GM15510 (cell line): ENCODE results near the gene NWD2.

Experiments
- POLR2A ChIP-seq: IDR thresholded peaks from 3 replicates; pipeline ENCODE4 v1.6.1; 2011; ENCODE audit warnings: borderline replicate concordance; ENCODE audit not compliant: insufficient read length; ENCODE audit errors: extremely low read depth

The NWD2 gene

GRCh38 chr4:37476256-37476655 is 231.7 kb downstream of the NWD2 start:
- TF ChIP-seq POLR2A = no peak

GRCh38 chr4:37476691-37477090 is 232.1 kb downstream of the NWD2 start:
- no peak for TF ChIP-seq POLR2A

GRCh38 chr4:37477126-37477525 is 232.6 kb downstream of the NWD2 start:
- no peak for TF ChIP-seq POLR2A

- TF ChIP-seq POLR2A = no peak
Observed at GRCh38 chr4:37478151-37478550, 233.6 kb downstream of the NWD2 start.

- TF ChIP-seq POLR2A = no peak
Observed at GRCh38 chr4:37480509-37480908, 236.0 kb downstream of the NWD2 start.

GRCh38 chr4:37481547-37482122 is 237.1 kb downstream of the NWD2 start:
- no peak for TF ChIP-seq POLR2A

GRCh38 chr4:37482236-37482913 is 237.8 kb downstream of the NWD2 start:
- no peak for TF ChIP-seq POLR2A

GRCh38 chr4:37483610-37484009 is 239.1 kb downstream of the NWD2 start:
- no peak for TF ChIP-seq POLR2A

- no peak for TF ChIP-seq POLR2A
Observed at GRCh38 chr4:37486166-37486565, 241.6 kb downstream of the NWD2 start.

- TF ChIP-seq POLR2A = no peak
Observed at GRCh38 chr4:37487668-37488067, 243.1 kb downstream of the NWD2 start.

- TF ChIP-seq POLR2A = no peak
Observed at GRCh38 chr4:37489697-37490096, 245.2 kb downstream of the NWD2 start.

GRCh38 chr4:37490391-37491347 is 246.1 kb downstream of the NWD2 start:
- TF ChIP-seq POLR2A = no peak
